ENCODE results near the gene AAMDC.
"Not testable (repeated sequence)": the region's sequence is repeated elsewhere in the genome, so short reads cannot be mapped to it uniquely, and the experiment has no call there.

The AAMDC gene

GRCh38 chr11:77884829-77885190 lies 63.9 kb downstream of the AAMDC start:
- no peak for DNase-seq (ENCODE audit: low spot score)

GRCh38 chr11:77886401-77886800 lies 65.5 kb downstream of the AAMDC start:
- no peak for DNase-seq (ENCODE audit: low spot score)

- DNase-seq (ENCODE audit: low spot score): not testable (repeated sequence)
Observed at GRCh38 chr11:77889045-77889444, 68.1 kb downstream of the AAMDC start.

GRCh38 chr11:77890100-77890614 lies 69.2 kb downstream of the AAMDC start:
- DNase-seq (ENCODE audit: low spot score): not testable (repeated sequence)

GRCh38 chr11:77890619-77891056 lies 69.7 kb downstream of the AAMDC start:
- not testable (repeated sequence) for DNase-seq (ENCODE audit: low spot score)

GRCh38 chr11:77891256-77891655 lies 70.3 kb downstream of the AAMDC start:
- not testable (repeated sequence) for DNase-seq (ENCODE audit: low spot score)

GRCh38 chr11:77891703-77892102 lies 70.8 kb downstream of the AAMDC start:
- DNase-seq (ENCODE audit: low spot score): not testable (repeated sequence)

GRCh38 chr11:77894949-77895348 lies 74.0 kb downstream of the AAMDC start:
- not testable (repeated sequence) for DNase-seq (ENCODE audit: low spot score)

- no peak for DNase-seq (ENCODE audit: low spot score)
Observed at GRCh38 chr11:77908835-77909234, 87.9 kb downstream of the AAMDC start.

GRCh38 chr11:77909277-77909676 lies 88.3 kb downstream of the AAMDC start:
- DNase-seq (ENCODE audit: low spot score): no peak

GRCh38 chr11:77910828-77911227 lies 89.9 kb downstream of the AAMDC start:
- DNase-seq (ENCODE audit: low spot score): peak; percentile 12

- DNase-seq (ENCODE audit: low spot score): not testable (repeated sequence)
Observed at GRCh38 chr11:77913608-77914306, 92.8 kb downstream of the AAMDC start.

- peak; percentile 17 for DNase-seq (ENCODE audit: low spot score)
Observed at GRCh38 chr11:77914307-77914791, 93.4 kb downstream of the AAMDC start.

GRCh38 chr11:77917713-77918112 lies 96.8 kb downstream of the AAMDC start:
- not testable (repeated sequence) for DNase-seq (ENCODE audit: low spot score)
